SU-DHL-6 (cell line): ENCODE results near the gene SCARF2.
"Not testable (repeated sequence)": the region's sequence is repeated elsewhere in the genome, so short reads cannot be mapped to it uniquely, and the experiment has no call there.

ENCODE experiments used
- H2AFZ ChIP-seq: fragments of 200-600 bp; sonication (generic); 2 replicates; pipeline ENCODE4 v1.6.1; 2014; ENCODE audit warnings: low read depth, mild to moderate bottlenecking, moderate library complexity, mixed read lengths, antibody characterized with exemption, low read length; ENCODE audit not compliant: severe bottlenecking
- H3F3A ChIP-seq: fragments of 200-600 bp; shearing (Covaris generic); 2 replicates; pipeline ENCODE4 v1.6.0; 2016; ENCODE audit warnings: antibody characterized with exemption, mild to moderate bottlenecking; ENCODE audit not compliant: insufficient read depth
- H3K27ac ChIP-seq: fragments of 200-600 bp; sonication (generic); 2 replicates; pipeline ENCODE4 v1.5.1; 2016; ENCODE audit warnings: low read depth, mild to moderate bottlenecking, low read length, moderate library complexity, mixed read lengths
- H3K27me3 ChIP-seq: fragments of 200-600 bp; sonication (generic), shearing (Covaris generic); 2 replicates; pipeline ENCODE4 v1.6.0; 2014; ENCODE audit warnings: mild to moderate bottlenecking, low read length
- H3K36me3 ChIP-seq: fragments of 200-600 bp; sonication (generic); 2 replicates; pipeline ENCODE4 v1.6.1; 2014; ENCODE audit warnings: mild to moderate bottlenecking, low read length, mixed read lengths
- H3K4me2 ChIP-seq: fragments of 300-600, 200-600 bp; shearing (Covaris generic), sonication (generic); 2 replicates; pipeline ENCODE4 v1.6.0; 2014; ENCODE audit warnings: low read length, low read depth, mild to moderate bottlenecking; ENCODE audit not compliant: poor library complexity, severe bottlenecking
- H3K4me3 ChIP-seq: fragments of 200-600 bp; sonication (generic); 2 replicates; pipeline ENCODE4 v1.5.1; 2014; ENCODE audit warnings: antibody characterized with exemption, low read length, mild to moderate bottlenecking, mixed read lengths; ENCODE audit not compliant: insufficient read depth, poor library complexity, severe bottlenecking
- H3K79me2 ChIP-seq: fragments of 200-600 bp; sonication (generic); 2 replicates; pipeline ENCODE4 v1.6.1; 2014; ENCODE audit warnings: mild to moderate bottlenecking, low read length, moderate library complexity; ENCODE audit not compliant: insufficient read depth
- H3K9ac ChIP-seq: fragments of 200-600 bp; sonication (generic); 2 replicates; pipeline ENCODE4 v1.7.0; 2014; ENCODE audit warnings: mild to moderate bottlenecking, low read length
- H3K9me2 ChIP-seq: fragments of 200-600 bp; sonication (generic); replicated peaks from 2 replicates; pipeline ENCODE4 v1.6.1; 2014; ENCODE audit warnings: low read length; ENCODE audit not compliant: insufficient read depth
- H3K9me3 ChIP-seq: fragments of 200-600 bp; sonication (generic); 2 replicates; pipeline ENCODE4 v1.6.1; 2014; ENCODE audit warnings: low read length, mixed read lengths; ENCODE audit not compliant: insufficient read depth
- H4K20me1 ChIP-seq: fragments of 200-600 bp; sonication (generic); 2 replicates; pipeline ENCODE4 v1.6.1; 2014; ENCODE audit warnings: low read depth, mild to moderate bottlenecking, antibody characterized with exemption, low read length, moderate library complexity, mixed read lengths
- EZH2phosphoT487 ChIP-seq: fragments of 200-600 bp; sonication (generic), shearing (Covaris generic); conservative IDR thresholded peaks from 2 replicates; pipeline ENCODE4 v1.6.1; 2018; ENCODE audit warnings: mild to moderate bottlenecking, antibody characterized with exemption, low read length, moderate library complexity, mixed read lengths
- TF ChIP-seq, protein P1 (sequence below): fragments of 200-600 bp; sonication (generic); IDR thresholded peaks from one replicate; pipeline ENCODE4 v1.5.1; 2017; ENCODE audit warnings: antibody characterized with exemption, mild to moderate bottlenecking, low read length, moderate library complexity; ENCODE audit not compliant: insufficient read depth, poor library complexity, severe bottlenecking

Gene SCARF2

DNA sequence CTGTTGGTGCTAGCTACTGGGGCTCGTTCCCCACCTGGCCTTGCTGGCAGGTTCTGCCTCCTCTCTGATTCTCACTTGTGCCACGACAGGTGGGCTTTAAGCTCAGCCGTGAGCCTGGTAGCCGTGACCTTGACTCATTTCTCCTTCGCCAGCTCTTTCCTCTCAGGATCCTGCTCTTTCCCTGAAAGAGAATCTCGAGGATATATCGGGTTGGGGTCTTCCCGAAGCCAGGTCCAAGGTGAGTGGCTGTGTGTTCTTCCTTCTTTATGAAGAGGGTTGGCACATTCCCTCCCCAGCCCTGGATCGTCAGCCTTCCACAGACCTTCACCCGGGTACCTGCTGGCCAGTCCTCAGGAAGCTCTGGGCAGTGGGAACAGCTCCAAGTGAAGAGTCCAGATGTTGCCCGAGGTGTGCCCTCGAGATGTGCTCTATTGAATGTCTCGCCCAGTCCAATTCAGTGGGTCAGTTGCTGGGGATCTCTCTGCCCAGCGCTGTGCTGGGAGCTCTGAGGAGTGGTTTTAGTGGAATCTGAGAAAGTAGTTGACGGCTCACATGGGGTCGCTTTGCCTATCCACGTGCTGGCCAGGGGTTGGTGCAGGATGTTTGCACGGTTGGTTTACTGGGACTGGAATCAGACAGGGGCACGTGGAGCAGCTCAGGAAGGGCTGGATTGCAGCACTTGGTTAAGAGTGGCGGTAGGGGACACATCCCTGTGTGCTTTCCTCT is 42.3 kb downstream of the SCARF2 start:
- Histone ChIP-seq H3K27ac (no peak overlapping the region), H3K79me2 (no peaks in the 10 kb centered on the region), H3K9ac (no peak overlapping the region), H3K9me3 (no peaks in the 10 kb centered on the region), H3F3A (no peaks in the 10 kb centered on the region), H3K4me3 (no peak overlapping the region), H2AFZ (no peak overlapping the region), H3K27me3 (no peaks in the 10 kb centered on the region), H4K20me1 (no peaks in the 10 kb centered on the region), H3K4me2 (no peak overlapping the region), H3K36me3 (no peaks in the 10 kb centered on the region), H3K9me2 (no peaks in the 10 kb centered on the region)
- TF ChIP-seq, protein P1, sequence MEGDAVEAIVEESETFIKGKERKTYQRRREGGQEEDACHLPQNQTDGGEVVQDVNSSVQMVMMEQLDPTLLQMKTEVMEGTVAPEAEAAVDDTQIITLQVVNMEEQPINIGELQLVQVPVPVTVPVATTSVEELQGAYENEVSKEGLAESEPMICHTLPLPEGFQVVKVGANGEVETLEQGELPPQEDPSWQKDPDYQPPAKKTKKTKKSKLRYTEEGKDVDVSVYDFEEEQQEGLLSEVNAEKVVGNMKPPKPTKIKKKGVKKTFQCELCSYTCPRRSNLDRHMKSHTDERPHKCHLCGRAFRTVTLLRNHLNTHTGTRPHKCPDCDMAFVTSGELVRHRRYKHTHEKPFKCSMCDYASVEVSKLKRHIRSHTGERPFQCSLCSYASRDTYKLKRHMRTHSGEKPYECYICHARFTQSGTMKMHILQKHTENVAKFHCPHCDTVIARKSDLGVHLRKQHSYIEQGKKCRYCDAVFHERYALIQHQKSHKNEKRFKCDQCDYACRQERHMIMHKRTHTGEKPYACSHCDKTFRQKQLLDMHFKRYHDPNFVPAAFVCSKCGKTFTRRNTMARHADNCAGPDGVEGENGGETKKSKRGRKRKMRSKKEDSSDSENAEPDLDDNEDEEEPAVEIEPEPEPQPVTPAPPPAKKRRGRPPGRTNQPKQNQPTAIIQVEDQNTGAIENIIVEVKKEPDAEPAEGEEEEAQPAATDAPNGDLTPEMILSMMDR: no peak
- TF ChIP-seq EZH2phosphoT487: no peak

DNA sequence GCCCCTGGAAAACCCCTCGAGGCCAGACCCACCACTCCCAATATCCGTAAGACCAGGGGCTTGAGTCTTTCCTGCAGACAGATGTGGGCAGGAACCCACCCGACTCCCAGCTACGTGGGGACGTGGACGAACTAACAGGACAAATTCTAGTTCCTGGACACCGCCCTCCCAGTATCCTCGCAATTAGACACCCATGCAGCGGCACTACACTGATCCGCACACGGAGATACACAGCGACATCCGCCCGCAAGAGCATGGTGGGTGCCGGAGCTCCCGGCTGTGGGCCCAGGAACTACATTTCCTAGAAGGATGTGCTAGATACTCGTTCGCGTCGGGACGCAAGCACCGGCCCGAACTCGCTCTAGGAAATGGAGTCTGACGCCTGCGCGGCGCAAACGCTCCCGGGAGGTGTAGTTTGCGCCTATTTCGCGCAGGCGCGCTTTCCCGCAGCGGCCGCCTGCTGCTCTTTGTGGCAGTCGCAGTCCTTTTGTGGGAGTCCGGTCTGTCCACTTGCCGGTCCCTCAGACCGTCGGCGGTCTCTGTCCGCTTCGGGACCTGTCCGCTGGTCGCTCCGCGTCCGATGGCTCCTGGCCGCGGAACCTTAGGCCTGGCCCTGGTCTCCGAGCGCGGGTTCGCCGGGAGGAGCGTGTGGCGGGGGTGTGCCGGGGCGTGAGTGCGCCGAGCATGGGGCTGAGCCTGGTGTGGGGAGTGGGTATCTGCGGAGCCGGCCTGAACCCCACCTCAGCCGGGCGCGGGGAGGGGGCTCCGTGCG is 43.7 kb downstream of the SCARF2 start, which contains the start of gene ZNF74:
Gene ZNF74 (plus strand): TSS at position 447 of the 772 bp plus-strand sequence. CDS start 478 bp downstream, outside the sequence.
- Histone ChIP-seq H4K20me1 (no peaks in the 10 kb centered on the region), H3K9me3 (no peaks in the 10 kb centered on the region), H3K27ac (no peak within 1 kb of the TSS), H2AFZ (no peak within 1 kb of the TSS), H3K79me2 (no peaks in the 10 kb centered on the region), H3K4me3 (no peak within 1 kb of the TSS), H3K9me2 (no peaks in the 10 kb centered on the region), H3K4me2 (no peak within 1 kb of the TSS), H3F3A (no peaks in the 10 kb centered on the region), H3K9ac (no peak within 1 kb of the TSS), H3K36me3 (no peaks in the 10 kb centered on the region), H3K27me3 (no peaks in the 10 kb centered on the region)
- TF ChIP-seq EZH2phosphoT487: no peak
- TF ChIP-seq, protein P1: no peak

DNA sequence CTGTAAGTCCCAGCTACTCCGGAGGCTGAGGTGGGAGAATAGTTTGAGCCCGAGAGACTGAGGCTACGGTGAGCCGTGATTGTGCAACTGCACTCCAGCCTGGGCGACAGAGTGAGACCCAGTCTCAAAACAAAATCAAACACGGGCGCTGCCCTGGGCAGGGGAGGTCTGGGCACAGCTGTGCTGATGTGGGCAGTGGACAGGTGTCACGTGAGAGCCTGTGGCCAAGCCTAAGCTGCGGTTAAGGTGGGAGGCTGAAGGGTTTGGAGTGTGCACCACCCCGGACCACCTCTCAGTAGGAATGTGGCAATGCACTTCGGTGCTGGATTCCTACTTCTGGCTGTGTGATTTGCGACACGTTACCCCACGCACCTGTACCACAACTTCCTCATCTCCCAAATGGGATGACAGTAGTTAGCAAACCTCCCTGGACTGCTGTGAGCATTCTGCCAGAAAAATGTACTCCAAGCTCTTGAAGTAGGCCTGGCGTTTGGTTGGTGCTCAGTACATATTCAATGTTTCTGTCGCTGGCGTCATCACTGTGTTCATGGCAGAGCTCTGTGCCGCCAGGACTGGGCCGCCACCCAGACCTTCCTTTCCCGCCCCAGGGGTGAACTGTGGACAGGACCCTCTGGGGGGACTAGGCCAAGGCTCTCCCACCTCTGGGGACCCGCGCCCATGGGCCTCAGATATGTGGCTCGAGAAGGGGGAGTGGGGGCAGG is 44.5 kb downstream of the SCARF2 start:
- no peaks in the 10 kb centered on the region for H3F3A ChIP-seq
- H3K79me2 ChIP-seq: no peaks in the 10 kb centered on the region
- TF ChIP-seq, protein P1: no peak
- no peak for TF ChIP-seq EZH2phosphoT487
- H3K36me3 ChIP-seq: no peaks in the 10 kb centered on the region
- no peak overlapping the region for H3K27ac ChIP-seq
- H3K9me3 ChIP-seq: no peaks in the 10 kb centered on the region
- no peaks in the 10 kb centered on the region for H4K20me1 ChIP-seq
- no peak overlapping the region for H2AFZ ChIP-seq
- H3K9ac ChIP-seq: no peak overlapping the region
- H3K4me3 ChIP-seq: no peak overlapping the region
- H3K9me2 ChIP-seq: no peaks in the 10 kb centered on the region
- H3K27me3 ChIP-seq: no peaks in the 10 kb centered on the region
- H3K4me2 ChIP-seq: no peak overlapping the region

DNA sequence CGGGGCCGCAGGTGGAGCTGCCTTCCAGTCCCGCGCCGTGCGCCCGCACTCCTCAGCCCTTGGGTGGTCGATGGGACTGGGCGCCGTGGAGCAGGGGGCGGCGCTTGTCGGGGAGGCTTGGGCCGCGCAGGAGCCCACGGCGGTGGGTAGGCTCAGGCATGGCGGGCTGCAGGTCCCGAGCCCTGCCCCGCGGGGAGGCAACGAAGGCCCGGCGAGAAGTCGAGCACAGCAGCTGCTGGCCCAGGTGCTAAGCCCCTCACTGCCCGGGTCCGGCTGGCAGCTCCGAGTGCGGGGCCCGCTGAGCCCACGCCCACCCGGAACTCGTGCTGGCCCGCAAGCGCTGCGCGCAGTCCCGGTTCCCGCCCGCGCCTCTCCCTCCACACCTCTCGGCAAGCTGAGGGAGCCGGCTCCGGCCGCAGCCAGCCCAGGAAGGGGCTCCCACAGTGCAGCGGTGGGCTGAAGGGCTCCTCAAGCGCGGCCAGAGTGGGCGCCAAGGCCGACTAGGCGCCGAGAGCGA is 45.2 kb downstream of the SCARF2 start:
- H3F3A ChIP-seq, H2AFZ ChIP-seq, H3K9me2 ChIP-seq, H3K4me2 ChIP-seq, H3K79me2 ChIP-seq, H3K27ac ChIP-seq, H4K20me1 ChIP-seq, H3K9ac ChIP-seq, H3K9me3 ChIP-seq, H3K27me3 ChIP-seq, H3K4me3 ChIP-seq, H3K36me3 ChIP-seq: not testable (repeated sequence)
